ENCODE measurements around the gene TACC2. TPM values are rescaled to one million over a fixed set of nuclear protein-coding genes. Genes with fewer than 3 reads are reported as not detected.
"Not testable (repeated sequence)": the region's sequence is repeated elsewhere in the genome, so short reads cannot be mapped to it uniquely, and the experiment has no call there.

TACC2 gene
- total RNA-seq, 2 experiments from 2014 or later = not detected

- DNase-seq (no peak), ATAC-seq (no peak)
- Mint-ChIP-seq H3K4me3 (no peak overlapping the region), H3K9me3 (peaks cover 2% of the 10 kb centered on the region), H3K4me1 (ENCODE audit: low read depth) (no peaks in the 10 kb centered on the region), H3K36me3 (ENCODE audit: low read depth) (no peaks in the 10 kb centered on the region), H3K27ac (no peak overlapping the region), H3K27me3 (peaks cover 2% of the 10 kb centered on the region)
- intact Hi-C loops (cut with micrococcal nuclease) = no loop called here
- ChIA-PET CTCF (no interaction called here), POLR2A (no interaction called here)
- TF ChIP-seq CTCF (IDR thresholded peaks at IDR 0.05) = no peak
These were observed 66.3 kb downstream of the TACC2 start for GRCh38 chr10:122055252-122055651.

GRCh38 chr10:122056431-122057094 lies 67.6 kb downstream of the TACC2 start:
- Mint-ChIP-seq H3K4me3 (no peak overlapping the region), H3K36me3 (ENCODE audit: low read depth) (no peaks in the 10 kb centered on the region), H3K27ac (no peak overlapping the region), H3K4me1 (ENCODE audit: low read depth) (no peaks in the 10 kb centered on the region), H3K9me3 (peaks cover 2% of the 10 kb centered on the region), H3K27me3 (peaks cover 2% of the 10 kb centered on the region)
- ChIA-PET POLR2A (no interaction called here), CTCF (no interaction called here)
- DNase-seq = no peak
- intact Hi-C loops (cut with micrococcal nuclease) = no loop called here
- ATAC-seq = no peak
- TF ChIP-seq CTCF (IDR thresholded peaks at IDR 0.05) = no peak

GRCh38 chr10:122057841-122058413 lies 69.0 kb downstream of the TACC2 start:
- no peaks in the 10 kb centered on the region for H3K36me3 Mint-ChIP-seq (ENCODE audit: low read depth)
- H3K27me3 Mint-ChIP-seq = peaks cover 2% of the 10 kb centered on the region
- H3K4me1 Mint-ChIP-seq (ENCODE audit: low read depth) = no peaks in the 10 kb centered on the region
- POLR2A ChIA-PET = no interaction called here
- CTCF ChIA-PET = no interaction called here
- ATAC-seq (no peak), DNase-seq (no peak)
- no peak overlapping the region for H3K27ac Mint-ChIP-seq
- no peak for TF ChIP-seq CTCF (IDR thresholded peaks at IDR 0.05)
- no peak overlapping the region for H3K4me3 Mint-ChIP-seq
- intact Hi-C loops (cut with micrococcal nuclease) = no loop called here
- H3K9me3 Mint-ChIP-seq = peaks cover 2% of the 10 kb centered on the region

- H3K4me3 Mint-ChIP-seq = no peak overlapping the region
- ATAC-seq (no peak), DNase-seq (no peak)
- no peak overlapping the region for H3K27ac Mint-ChIP-seq
- no peak for TF ChIP-seq CTCF (IDR thresholded peaks at IDR 0.05)
- POLR2A ChIA-PET = no interaction called here
- CTCF ChIA-PET = no interaction called here
- intact Hi-C loops (cut with micrococcal nuclease) = no loop called here
- peaks cover 2% of the 10 kb centered on the region for H3K9me3 Mint-ChIP-seq
- H3K36me3 Mint-ChIP-seq (ENCODE audit: low read depth) = no peaks in the 10 kb centered on the region
- H3K4me1 Mint-ChIP-seq (ENCODE audit: low read depth) = no peaks in the 10 kb centered on the region
- H3K27me3 Mint-ChIP-seq = no peaks in the 10 kb centered on the region
These were observed 71.3 kb downstream of the TACC2 start for GRCh38 chr10:122060250-122060649.

- Mint-ChIP-seq H3K9me3 (peaks cover 1% of the 10 kb centered on the region), H3K27ac (no peak overlapping the region), H3K4me3 (no peak overlapping the region), H3K36me3 (ENCODE audit: low read depth) (no peaks in the 10 kb centered on the region), H3K4me1 (ENCODE audit: low read depth) (no peaks in the 10 kb centered on the region), H3K27me3 (peaks cover 2% of the 10 kb centered on the region)
- ATAC-seq (no peak), DNase-seq (no peak)
- CTCF ChIA-PET = no interaction called here
- TF ChIP-seq CTCF (IDR thresholded peaks at IDR 0.05) = no peak
- POLR2A ChIA-PET = no interaction called here
- intact Hi-C loops (cut with micrococcal nuclease) = no loop called here
These were observed 74.1 kb downstream of the TACC2 start for GRCh38 chr10:122062831-122063674.

GRCh38 chr10:122066337-122066939 lies 77.5 kb downstream of the TACC2 start:
- CTCF ChIA-PET; intact Hi-C loops (cut with micrococcal nuclease); DNase-seq; ATAC-seq; H3K27ac Mint-ChIP-seq; H3K4me3 Mint-ChIP-seq; H3K36me3 Mint-ChIP-seq (ENCODE audit: low read depth); H3K9me3 Mint-ChIP-seq; POLR2A ChIA-PET; H3K27me3 Mint-ChIP-seq; H3K4me1 Mint-ChIP-seq (ENCODE audit: low read depth): not testable (repeated sequence)

All from activated CD8-positive, alpha-beta T cell treated with anti-CD3 and anti-CD28 coated beads for 36 hours (primary cell).